Neural crest cell (in vitro differentiated cells): ENCODE data around the gene MRPL36. TPM values are rescaled to one million over a fixed set of nuclear protein-coding genes. Genes with fewer than 3 reads are reported as not detected.

Source experiments
- DNase-seq: peaks from one replicate; pipeline ENCODE4 v3.0.0; 2021; ENCODE audit warnings: low read depth, mixed read lengths, low spot score
- H3K27ac Mint-ChIP-seq: one replicate; pipeline ENCODE4 v1.8.0; 2021; ENCODE audit warnings: mild to moderate bottlenecking, mixed read lengths; ENCODE audit not compliant: unreplicated experiment
- H3K27me3 Mint-ChIP-seq: 2 replicates; pipeline ENCODE4 v1.8.0; 2021; ENCODE audit warnings: low read depth, mild to moderate bottlenecking, mixed read lengths
- H3K36me3 Mint-ChIP-seq: 2 replicates; pipeline ENCODE4 v1.8.0; 2021; ENCODE audit warnings: low read depth, mild to moderate bottlenecking, mixed read lengths
- H3K4me1 Mint-ChIP-seq: 2 replicates; pipeline ENCODE4 v1.8.0; 2021; ENCODE audit warnings: mixed read lengths
- H3K4me3 Mint-ChIP-seq: one replicate; pipeline ENCODE4 v1.8.0; 2021; ENCODE audit warnings: mild to moderate bottlenecking, mixed read lengths
- H3K9me3 Mint-ChIP-seq: 2 replicates; pipeline ENCODE4 v1.8.0; 2021; ENCODE audit warnings: mixed read lengths
- total RNA-seq: library from RNA; stranded (reverse); gene quantifications from 2 replicates; pipeline ENCODE4 v1.2.1, GENCODE V29; 2021
- TF ChIP-seq, protein P1 (sequence below): fragments of 200-600 bp; sonication (generic); conservative IDR thresholded peaks from 2 replicates; pipeline ENCODE4 v1.5.0; 2021; ENCODE audit warnings: antibody characterized with exemption, mild to moderate bottlenecking

Gene MRPL36
- total RNA-seq, 1 donor from 2014 or later = 50.8 TPM

DNA sequence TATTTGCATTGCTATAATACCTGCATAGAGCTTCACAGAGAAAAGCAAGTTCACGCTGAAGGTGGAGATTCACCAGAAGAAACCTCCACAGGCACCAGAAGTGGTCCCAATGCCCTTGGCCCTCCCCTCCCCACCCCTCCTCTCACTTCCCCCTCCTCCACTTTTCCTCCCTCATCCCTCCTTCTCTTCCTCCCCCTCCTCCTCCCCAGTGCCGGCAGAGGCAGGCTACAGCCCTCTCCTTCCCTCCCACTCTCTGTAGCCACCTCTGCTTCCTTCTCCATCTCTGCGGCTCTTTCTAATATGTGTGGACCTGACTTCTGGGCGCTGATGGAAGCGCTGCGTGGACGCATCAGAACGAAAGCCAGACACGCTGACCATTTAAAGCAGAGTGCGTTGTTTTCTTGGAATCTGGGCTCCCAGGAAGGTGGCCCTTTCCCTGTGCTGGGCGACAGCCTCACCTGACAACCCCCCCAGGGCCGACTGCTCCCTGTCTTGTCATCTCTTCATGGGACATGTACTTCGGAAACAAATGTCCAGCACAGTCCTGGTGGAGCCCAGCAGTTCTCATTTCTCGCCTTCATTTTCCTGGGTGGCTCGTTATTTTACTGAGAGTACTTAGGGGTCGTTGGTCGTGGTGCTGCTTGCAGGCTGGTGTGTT lies 31.1 kb upstream of the MRPL36 start:
- H3K9me3 Mint-ChIP-seq = no peaks in the 10 kb centered on the region
- no peak overlapping the region for H3K4me3 Mint-ChIP-seq
- no peak overlapping the region for H3K27ac Mint-ChIP-seq
- peaks cover 10% of the 10 kb centered on the region for H3K36me3 Mint-ChIP-seq
- peaks cover 6% of the 10 kb centered on the region for H3K27me3 Mint-ChIP-seq
- TF ChIP-seq, protein P1, sequence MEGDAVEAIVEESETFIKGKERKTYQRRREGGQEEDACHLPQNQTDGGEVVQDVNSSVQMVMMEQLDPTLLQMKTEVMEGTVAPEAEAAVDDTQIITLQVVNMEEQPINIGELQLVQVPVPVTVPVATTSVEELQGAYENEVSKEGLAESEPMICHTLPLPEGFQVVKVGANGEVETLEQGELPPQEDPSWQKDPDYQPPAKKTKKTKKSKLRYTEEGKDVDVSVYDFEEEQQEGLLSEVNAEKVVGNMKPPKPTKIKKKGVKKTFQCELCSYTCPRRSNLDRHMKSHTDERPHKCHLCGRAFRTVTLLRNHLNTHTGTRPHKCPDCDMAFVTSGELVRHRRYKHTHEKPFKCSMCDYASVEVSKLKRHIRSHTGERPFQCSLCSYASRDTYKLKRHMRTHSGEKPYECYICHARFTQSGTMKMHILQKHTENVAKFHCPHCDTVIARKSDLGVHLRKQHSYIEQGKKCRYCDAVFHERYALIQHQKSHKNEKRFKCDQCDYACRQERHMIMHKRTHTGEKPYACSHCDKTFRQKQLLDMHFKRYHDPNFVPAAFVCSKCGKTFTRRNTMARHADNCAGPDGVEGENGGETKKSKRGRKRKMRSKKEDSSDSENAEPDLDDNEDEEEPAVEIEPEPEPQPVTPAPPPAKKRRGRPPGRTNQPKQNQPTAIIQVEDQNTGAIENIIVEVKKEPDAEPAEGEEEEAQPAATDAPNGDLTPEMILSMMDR = no peak
- peaks cover 14% of the 10 kb centered on the region for H3K4me1 Mint-ChIP-seq
- no peak for DNase-seq

DNA sequence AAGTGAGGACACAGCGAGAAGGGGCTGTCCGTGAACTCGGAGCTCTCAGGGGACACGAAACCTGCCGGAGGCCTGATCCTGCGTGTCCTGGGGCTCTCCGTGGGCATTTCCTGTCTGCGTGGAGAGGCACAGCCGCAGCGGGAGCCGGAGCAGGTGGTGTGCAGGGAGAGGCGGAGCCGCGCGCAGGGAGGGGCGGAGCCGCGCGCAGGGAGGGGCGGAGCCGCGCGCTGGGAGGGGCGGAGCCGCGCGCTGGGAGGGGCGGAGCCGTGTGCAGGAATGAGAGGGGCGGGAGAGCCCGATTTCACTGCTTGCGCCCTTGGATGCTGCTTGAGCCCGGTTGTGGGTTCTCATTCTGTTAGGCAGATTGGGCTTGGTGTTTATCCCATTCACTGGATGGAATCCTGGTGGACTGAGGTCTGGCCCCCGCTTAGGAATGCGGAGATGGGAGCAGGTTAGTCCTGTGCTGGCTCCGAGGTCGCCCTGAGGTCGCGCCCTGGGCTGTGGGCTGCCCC lies 28.3 kb upstream of the MRPL36 start:
- TF ChIP-seq, protein P1 = no peak
- Mint-ChIP-seq H3K36me3 (peaks cover 11% of the 10 kb centered on the region), H3K27ac (no peak overlapping the region), H3K9me3 (no peaks in the 10 kb centered on the region), H3K4me3 (no peak overlapping the region), H3K4me1 (no peaks in the 10 kb centered on the region), H3K27me3 (no peaks in the 10 kb centered on the region)
- DNase-seq = no peak

DNA sequence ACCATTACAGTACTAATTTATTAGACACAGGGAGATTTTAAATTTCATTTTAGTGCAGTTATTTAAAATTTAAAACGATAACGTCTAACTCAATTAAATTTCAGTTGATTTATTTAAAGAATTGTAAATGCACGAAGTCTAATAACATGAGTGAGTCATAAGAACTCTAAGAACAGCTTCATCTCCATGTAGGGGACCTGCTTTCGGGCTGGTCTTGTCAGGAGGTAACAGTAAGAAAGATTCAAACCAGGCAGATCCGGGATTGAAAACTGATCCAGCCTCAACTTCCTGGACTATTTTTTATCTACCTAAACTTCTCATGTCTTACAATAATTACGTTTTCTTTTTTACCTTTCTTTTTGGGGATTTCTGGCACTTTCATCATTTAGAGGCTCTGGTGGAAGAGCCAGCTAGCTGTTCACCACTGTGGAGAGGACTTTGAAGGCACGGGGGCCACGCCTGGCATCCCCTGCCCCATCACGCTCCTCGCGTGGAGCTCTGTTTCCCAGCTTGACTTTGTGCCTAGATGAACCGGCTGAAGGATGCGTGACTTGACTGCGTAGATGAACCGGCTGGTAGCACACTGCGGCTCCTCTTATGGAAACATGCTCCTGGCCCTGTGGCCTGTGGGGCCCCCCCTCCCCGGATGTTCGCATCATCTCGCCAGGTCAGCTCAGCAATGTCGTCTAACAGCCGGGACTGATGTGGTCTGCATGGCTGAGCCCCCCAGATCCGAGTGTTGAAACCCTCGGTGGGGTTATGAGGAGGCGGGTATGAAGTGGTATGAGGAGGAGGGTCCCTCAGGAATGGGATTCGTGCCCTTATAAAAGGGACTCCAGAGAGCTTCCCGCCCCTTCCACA lies 27.6 kb upstream of the MRPL36 start:
- peaks cover 14% of the 10 kb centered on the region for H3K36me3 Mint-ChIP-seq
- no peak for DNase-seq
- no peak overlapping the region for H3K27ac Mint-ChIP-seq
- peaks cover 4% of the 10 kb centered on the region for H3K4me1 Mint-ChIP-seq
- H3K9me3 Mint-ChIP-seq = no peaks in the 10 kb centered on the region
- TF ChIP-seq, protein P1 = no peak
- no peak overlapping the region for H3K4me3 Mint-ChIP-seq
- no peaks in the 10 kb centered on the region for H3K27me3 Mint-ChIP-seq

DNA sequence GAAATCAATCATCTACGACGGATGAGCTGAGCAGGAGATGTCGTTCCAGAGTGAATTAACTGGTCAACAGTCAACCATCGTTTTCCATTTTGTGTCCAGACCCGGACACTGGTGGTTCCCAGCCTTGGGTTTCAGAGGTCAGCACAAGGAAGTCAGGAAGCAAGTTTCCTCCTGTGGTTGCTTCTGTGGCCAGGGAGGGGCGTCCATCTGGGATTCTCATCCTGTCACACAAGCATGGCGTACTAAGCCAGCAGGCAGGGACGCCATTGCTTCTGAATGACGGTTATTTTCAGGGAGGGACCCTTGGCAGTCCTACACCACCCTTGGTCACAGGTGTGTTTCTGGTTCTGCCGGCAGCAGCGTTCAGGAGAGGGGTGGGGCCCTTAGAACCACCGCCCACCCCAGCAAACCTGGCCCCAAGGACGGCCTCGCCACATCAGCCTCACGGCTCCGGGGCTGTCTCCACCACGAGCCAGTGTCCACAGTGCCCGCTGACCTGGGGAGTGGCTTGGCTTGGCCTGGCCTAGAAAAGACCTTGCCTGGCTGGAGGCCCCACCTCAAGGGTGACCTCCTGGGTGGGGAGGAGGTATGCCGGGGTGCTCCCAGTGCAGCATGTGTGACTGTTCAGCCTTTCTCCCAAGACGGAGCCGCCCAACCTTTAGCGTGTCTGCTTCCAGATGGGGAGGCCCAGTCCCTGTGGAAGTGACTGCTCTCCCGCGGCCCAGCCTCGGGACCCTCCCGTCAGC lies 26.8 kb upstream of the MRPL36 start:
- Mint-ChIP-seq H3K27me3 (no peaks in the 10 kb centered on the region), H3K4me1 (peaks cover 4% of the 10 kb centered on the region), H3K36me3 (peaks cover 22% of the 10 kb centered on the region), H3K27ac (no peak overlapping the region), H3K4me3 (no peak overlapping the region), H3K9me3 (no peaks in the 10 kb centered on the region)
- DNase-seq = no peak
- TF ChIP-seq, protein P1 = no peak
